Mesothelial cell of epicardium (in vitro differentiated cells): ENCODE data around the gene TOLLIP. TPM values are rescaled to one million over a fixed set of nuclear protein-coding genes. Genes with fewer than 3 reads are reported as not detected.

ENCODE experiments used
- DNase-seq, 2 experiments: peaks; one replicate each; pipeline ENCODE4 v3.0.0; 2021; ENCODE audit warnings: low spot score in 2 of 2; ENCODE audit not compliant: unreplicated experiment in 2 of 2
- H3K27ac Mint-ChIP-seq: 2 replicates; pipeline ENCODE4 v1.8.0; 2021; ENCODE audit warnings: mixed read lengths
- H3K27me3 Mint-ChIP-seq: 2 replicates; pipeline ENCODE4 v1.8.0; 2021; ENCODE audit warnings: low read depth, mixed read lengths
- H3K36me3 Mint-ChIP-seq: 2 replicates; pipeline ENCODE4 v1.8.0; 2021; ENCODE audit warnings: mixed read lengths
- H3K4me1 Mint-ChIP-seq: 2 replicates; pipeline ENCODE4 v1.8.0; 2021; ENCODE audit warnings: mixed read lengths
- H3K4me3 Mint-ChIP-seq: 2 replicates; pipeline ENCODE4 v1.8.0; 2021; ENCODE audit warnings: mild to moderate bottlenecking, moderate library complexity, mixed read lengths
- H3K9me3 Mint-ChIP-seq: 2 replicates; pipeline ENCODE4 v1.8.0; 2021; ENCODE audit warnings: mixed read lengths
- total RNA-seq: library from RNA; stranded (reverse); gene quantifications from 3 replicates; pipeline ENCODE4 v1.2.1, GENCODE V29; 2021
- TF ChIP-seq, protein P1 (sequence below): fragments of 200-600 bp; sonication (generic); IDR thresholded peaks from one replicate; pipeline ENCODE4 v1.5.0; 2021; ENCODE audit warnings: antibody characterized with exemption; ENCODE audit not compliant: unreplicated experiment

TOLLIP gene
- total RNA-seq, 1 donor from 2014 or later: 43.2 TPM

DNA sequence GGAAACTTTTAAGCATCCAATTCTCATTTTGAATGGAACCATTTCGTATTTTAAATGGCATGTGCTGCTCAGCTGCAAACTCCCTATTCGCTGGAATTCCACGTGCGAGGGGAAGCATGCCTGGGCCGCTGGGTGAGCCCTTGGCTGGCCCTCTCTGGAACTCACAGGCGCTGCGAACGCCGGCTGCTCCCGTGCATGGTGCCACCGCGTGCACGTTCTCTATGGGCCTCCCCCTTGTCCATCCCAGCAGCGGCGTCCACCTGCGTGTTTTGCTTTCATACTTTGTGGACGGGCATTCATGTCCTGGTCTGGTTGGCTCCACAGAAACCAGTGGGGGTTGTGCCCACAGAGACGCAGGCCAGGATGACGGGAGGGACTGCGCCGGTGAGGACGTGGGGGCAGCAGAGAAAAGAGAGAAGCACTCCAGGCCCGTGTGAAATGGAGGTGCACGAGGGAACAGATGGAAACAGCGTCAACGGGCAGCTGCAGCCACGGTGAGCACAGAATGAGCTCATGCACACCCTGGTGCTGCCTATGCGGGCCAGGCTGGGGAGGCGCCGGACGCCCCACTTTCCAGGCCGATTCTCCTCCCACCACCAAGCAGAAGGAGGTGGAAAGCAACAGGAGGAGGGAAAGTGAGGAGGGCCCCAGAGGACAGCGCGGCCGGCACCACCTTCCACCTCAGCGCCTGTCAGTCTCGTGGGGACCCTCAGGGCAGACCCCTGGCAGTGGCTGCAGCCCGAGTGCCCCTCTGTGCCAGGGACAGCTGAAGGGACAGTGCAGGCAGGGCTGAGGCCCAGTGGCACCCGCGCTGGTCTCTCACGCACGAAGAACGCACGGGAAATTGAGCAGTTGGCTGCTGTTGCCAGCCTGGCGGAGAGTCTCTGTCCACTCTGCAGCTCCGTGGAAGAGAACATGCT, 29.1 kb downstream of the TOLLIP start:
- Mint-ChIP-seq H3K9me3 (no peaks in the 10 kb centered on the region), H3K4me1 (no peaks in the 10 kb centered on the region), H3K36me3 (peaks cover 15% of the 10 kb centered on the region), H3K4me3 (no peak overlapping the region), H3K27ac (no peak overlapping the region), H3K27me3 (no peaks in the 10 kb centered on the region)
- TF ChIP-seq, protein P1, sequence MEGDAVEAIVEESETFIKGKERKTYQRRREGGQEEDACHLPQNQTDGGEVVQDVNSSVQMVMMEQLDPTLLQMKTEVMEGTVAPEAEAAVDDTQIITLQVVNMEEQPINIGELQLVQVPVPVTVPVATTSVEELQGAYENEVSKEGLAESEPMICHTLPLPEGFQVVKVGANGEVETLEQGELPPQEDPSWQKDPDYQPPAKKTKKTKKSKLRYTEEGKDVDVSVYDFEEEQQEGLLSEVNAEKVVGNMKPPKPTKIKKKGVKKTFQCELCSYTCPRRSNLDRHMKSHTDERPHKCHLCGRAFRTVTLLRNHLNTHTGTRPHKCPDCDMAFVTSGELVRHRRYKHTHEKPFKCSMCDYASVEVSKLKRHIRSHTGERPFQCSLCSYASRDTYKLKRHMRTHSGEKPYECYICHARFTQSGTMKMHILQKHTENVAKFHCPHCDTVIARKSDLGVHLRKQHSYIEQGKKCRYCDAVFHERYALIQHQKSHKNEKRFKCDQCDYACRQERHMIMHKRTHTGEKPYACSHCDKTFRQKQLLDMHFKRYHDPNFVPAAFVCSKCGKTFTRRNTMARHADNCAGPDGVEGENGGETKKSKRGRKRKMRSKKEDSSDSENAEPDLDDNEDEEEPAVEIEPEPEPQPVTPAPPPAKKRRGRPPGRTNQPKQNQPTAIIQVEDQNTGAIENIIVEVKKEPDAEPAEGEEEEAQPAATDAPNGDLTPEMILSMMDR: no peak
- no peak for DNase-seq

DNA sequence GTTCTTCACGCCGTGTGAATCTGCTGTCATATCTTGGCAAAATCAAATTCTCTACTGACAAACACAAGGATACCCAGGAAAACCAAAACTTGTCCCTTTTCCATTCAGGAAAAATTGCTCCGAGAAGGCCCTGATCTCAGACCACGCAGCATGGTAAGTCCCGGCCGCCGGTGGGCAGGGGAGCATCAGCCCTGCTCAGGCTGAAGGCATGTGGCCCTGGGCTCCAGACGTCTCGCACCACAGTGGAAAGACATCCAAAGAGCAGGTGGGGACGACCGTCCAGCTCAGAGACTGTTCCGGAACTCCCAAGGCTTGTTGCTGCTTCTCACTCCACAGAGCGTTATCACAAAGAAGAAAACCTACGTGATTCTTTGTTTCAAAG, 29.8 kb downstream of the TOLLIP start:
- no peak overlapping the region for H3K27ac Mint-ChIP-seq
- TF ChIP-seq, protein P1: no peak
- no peak for DNase-seq
- H3K4me3 Mint-ChIP-seq: no peak overlapping the region
- H3K9me3 Mint-ChIP-seq: no peaks in the 10 kb centered on the region
- peaks cover 15% of the 10 kb centered on the region for H3K36me3 Mint-ChIP-seq
- no peaks in the 10 kb centered on the region for H3K4me1 Mint-ChIP-seq
- H3K27me3 Mint-ChIP-seq: no peaks in the 10 kb centered on the region

DNA sequence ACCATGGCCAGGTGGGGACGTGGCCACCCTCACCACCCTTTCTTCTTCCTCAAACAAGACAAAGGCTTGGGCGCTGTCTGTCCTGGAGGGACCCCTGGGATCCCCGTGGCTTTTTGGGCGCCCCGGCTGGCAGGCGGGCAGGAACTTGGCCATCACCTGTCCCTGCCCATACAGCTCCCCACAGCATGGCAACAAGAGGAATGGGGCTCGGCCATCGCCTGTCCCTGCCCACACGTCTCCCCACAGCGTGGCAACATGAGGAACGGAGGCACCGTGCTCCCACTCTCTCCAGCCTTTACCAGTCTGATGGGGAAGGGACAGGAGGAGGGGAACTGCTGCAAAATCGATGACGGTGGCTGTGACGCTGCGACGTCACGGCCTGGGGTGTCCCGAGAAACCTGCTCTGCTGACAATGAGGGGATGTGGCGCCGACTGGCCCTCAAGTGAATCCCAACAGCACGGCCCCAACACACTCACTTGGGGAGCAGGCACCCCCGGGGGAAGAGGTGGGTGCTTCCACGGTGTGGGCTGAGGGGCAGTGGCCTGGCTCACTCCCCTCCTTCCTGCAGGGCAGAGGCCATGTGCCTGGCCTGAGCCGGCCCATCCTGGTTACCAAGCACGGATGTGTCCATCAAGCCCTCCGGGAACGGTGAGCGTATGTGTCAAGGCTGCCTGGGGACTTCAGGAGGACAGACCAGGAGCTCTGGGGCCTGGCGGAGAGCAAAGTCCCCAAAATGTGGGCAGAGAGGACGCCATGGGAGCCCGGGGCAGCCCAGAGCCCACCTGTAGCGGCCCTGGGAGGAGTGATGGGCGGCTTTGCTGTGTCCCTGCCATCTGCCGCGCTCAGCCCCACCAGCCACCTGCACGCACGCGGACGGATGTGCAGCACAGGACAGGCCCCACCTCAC, 30.4 kb downstream of the TOLLIP start:
- H3K9me3 Mint-ChIP-seq: no peaks in the 10 kb centered on the region
- no peak overlapping the region for H3K4me3 Mint-ChIP-seq
- peaks cover 15% of the 10 kb centered on the region for H3K36me3 Mint-ChIP-seq
- H3K4me1 Mint-ChIP-seq: no peaks in the 10 kb centered on the region
- H3K27ac Mint-ChIP-seq: no peak overlapping the region
- no peak for DNase-seq
- TF ChIP-seq, protein P1: no peak
- no peaks in the 10 kb centered on the region for H3K27me3 Mint-ChIP-seq

DNA sequence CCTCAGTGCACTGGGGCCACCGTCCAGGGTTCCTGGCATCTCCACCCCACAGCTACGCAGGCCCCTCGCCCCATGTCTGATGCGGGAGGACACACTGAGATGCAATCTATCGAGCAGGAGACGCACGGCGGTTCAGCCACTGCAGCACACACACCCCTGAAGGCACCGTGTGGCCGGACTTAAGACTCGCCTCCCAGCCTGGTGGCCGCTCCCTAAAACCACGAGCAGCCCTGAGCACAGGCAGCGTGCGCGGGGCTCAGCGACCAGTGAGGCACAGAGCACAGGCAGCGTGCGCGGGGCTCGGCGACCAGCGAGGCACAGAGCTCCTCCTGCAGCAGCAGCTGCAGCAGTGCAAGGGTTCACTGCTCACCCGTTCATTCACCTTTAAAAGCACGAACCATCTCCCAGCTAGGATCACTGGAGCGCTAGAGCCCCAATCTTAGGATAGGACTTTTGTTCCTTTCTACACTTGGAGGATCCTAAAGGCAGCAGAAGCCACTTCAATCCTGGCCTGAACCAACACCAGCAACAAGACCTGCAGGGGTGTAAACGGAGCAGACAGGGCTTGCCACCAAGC, 31.4 kb downstream of the TOLLIP start:
- Mint-ChIP-seq H3K4me1 (no peaks in the 10 kb centered on the region), H3K27me3 (no peaks in the 10 kb centered on the region), H3K9me3 (no peaks in the 10 kb centered on the region), H3K36me3 (peaks cover 15% of the 10 kb centered on the region), H3K27ac (no peak overlapping the region), H3K4me3 (no peak overlapping the region)
- no peak for DNase-seq
- TF ChIP-seq, protein P1: no peak

DNA sequence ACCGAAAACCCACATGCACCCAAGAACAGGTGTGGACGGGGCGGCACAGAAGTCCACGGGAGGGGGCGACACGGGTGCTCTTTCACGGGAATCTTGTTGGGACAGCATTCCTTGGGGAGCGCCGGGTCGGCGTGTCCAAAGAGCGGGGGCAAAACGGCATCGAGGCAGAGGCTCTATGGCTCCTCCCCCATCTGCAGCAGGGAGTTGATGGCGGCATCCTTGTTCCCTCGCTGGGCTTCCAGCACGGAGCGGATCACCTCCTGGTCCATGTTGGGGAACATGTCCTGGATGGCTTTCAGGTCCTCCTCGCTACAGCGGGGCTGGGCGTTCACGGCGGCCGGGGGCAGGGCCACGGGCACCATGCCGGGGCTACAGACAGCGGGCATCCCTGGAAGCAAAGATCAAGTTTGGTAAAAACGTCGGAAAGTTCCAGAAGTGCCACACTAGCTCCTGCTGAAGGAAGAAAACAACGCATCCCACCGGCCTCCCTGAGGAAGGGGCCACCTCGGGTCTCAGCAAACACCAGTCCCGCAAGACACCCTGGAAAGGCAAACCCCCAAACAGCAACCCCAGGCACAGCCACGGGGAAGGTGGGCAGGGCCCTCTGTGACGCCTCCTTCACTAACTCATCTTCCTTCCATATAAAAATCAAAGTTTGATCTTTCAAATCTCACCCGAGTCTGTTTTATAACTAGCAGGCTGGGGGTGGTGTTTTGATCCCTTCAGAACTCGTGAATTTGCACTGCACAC, 32.4 kb downstream of the TOLLIP start:
- Mint-ChIP-seq H3K4me1 (no peaks in the 10 kb centered on the region), H3K27ac (no peak overlapping the region), H3K9me3 (no peaks in the 10 kb centered on the region), H3K4me3 (no peak overlapping the region), H3K27me3 (no peaks in the 10 kb centered on the region), H3K36me3 (peaks cover 19% of the 10 kb centered on the region)
- no peak for DNase-seq
- TF ChIP-seq, protein P1: no peak
